CD14-positive monocyte (primary cell): Measurements from ENCODE around the gene DGKB. TPM values are rescaled to one million over a fixed set of nuclear protein-coding genes. Genes with fewer than 3 reads are reported as not detected.

Source experiments
- DNase-seq, 3 donors: peaks; one replicate each; pipeline ENCODE4 v3.0.0-alpha.2; 2011 to 2022
- H2AFZ ChIP-seq: 2 replicates; pipeline ENCODE4 v1.6.0; 2012; ENCODE audit warnings: mild to moderate bottlenecking, low read depth, low read length, inconsistent platforms; ENCODE audit not compliant: insufficient read depth, poor library complexity, severe bottlenecking
- H3K27ac ChIP-seq, 2 donors: 1 replicate in 1 of 2; 2 replicates in 1 of 2; pipeline ENCODE4 v1.5.1; 2012 to 2013; ENCODE audit warnings: low read length in 2 of 2, control low read depth in 1 of 2, inconsistent platforms in 1 of 2, low read depth in 1 of 2, mild to moderate bottlenecking in 1 of 2
- H3K27me3 ChIP-seq, 2 donors: one replicate each; pipeline versions ENCODE4 v1.6.0 to v1.6.1; 2011 to 2013; ENCODE audit warnings: low read length in 2 of 2; ENCODE audit not compliant: control insufficient read depth in 2 of 2, insufficient read depth in 2 of 2
- H3K36me3 ChIP-seq, 2 donors: replicated peaks in 1 of 2; 1 replicate in 1 of 2; 2 replicates in 1 of 2; pipeline versions ENCODE4 v1.5.1 to v1.6.1; 2012 to 2013; ENCODE audit warnings: low read length in 2 of 2, control low read depth in 1 of 2, inconsistent platforms in 1 of 2, mild to moderate bottlenecking in 1 of 2; ENCODE audit not compliant: insufficient read depth in 2 of 2, control insufficient read depth in 1 of 2
- H3K4me1 ChIP-seq, 2 donors: 1 replicate in 1 of 2; 2 replicates in 1 of 2; pipeline versions ENCODE4 v1.5.1 to v1.6.1; 2012 to 2013; ENCODE audit warnings: low read length in 2 of 2, control low read depth in 1 of 2, inconsistent platforms in 1 of 2, mild to moderate bottlenecking in 1 of 2, moderate library complexity in 1 of 2; ENCODE audit not compliant: insufficient read depth in 2 of 2, control insufficient read depth in 1 of 2
- H3K4me2 ChIP-seq: replicated peaks from 2 replicates; pipeline ENCODE3; 2012; ENCODE audit warnings: low read length, moderate library complexity, mild to moderate bottlenecking; ENCODE audit not compliant: poor library complexity, severe bottlenecking; ENCODE audit errors: extremely low read depth
- H3K4me3 ChIP-seq, 3 experiments: fragments of 200-600 bp in 1 of 3; sonication (generic) in 1 of 3; replicated peaks in 1 of 3; 1 replicate in 2 of 3; 2 replicates in 1 of 3; pipeline ENCODE4 v1.5.1; 2011 to 2013; ENCODE audit warnings: low read length in 3 of 3, mild to moderate bottlenecking in 3 of 3, control low read depth in 2 of 3, low read depth in 2 of 3, inconsistent platforms in 1 of 3, moderate library complexity in 1 of 3
- H3K79me2 ChIP-seq: 2 replicates; pipeline ENCODE4 v1.6.0; 2012; ENCODE audit warnings: mild to moderate bottlenecking, control low read depth, inconsistent platforms, low read length, moderate library complexity; ENCODE audit not compliant: insufficient read depth
- H3K9ac ChIP-seq: 2 replicates; pipeline ENCODE4 v1.6.0; 2017; ENCODE audit warnings: low read length, mild to moderate bottlenecking; ENCODE audit not compliant: insufficient read depth, poor library complexity, severe bottlenecking
- H3K9me3 ChIP-seq, 2 donors: replicated peaks in 1 of 2; 1 replicate in 1 of 2; 2 replicates in 1 of 2; pipeline versions ENCODE4 v1.5.1 to v1.6.1; 2012 to 2013; ENCODE audit warnings: low read length in 2 of 2, control low read depth in 1 of 2; ENCODE audit not compliant: control insufficient read depth in 1 of 2, insufficient read depth in 1 of 2
- H4K20me1 ChIP-seq: 2 replicates; pipeline ENCODE4 v1.6.0; 2012; ENCODE audit warnings: mild to moderate bottlenecking, low read length, control low read depth, moderate library complexity; ENCODE audit not compliant: insufficient read depth
- H3K27ac Mint-ChIP-seq, 7 donors: one replicate each; pipeline ENCODE4 v1.8.0; 2020; ENCODE audit warnings: mild to moderate bottlenecking in 7 of 7, mixed read lengths in 7 of 7, moderate library complexity in 6 of 7, inconsistent platforms in 2 of 7
- H3K27me3 Mint-ChIP-seq, 3 donors: one replicate each; pipeline ENCODE4 v1.8.0; 2021 to 2022; ENCODE audit warnings: low read depth in 3 of 3, mild to moderate bottlenecking in 3 of 3, mixed read lengths in 3 of 3, moderate library complexity in 3 of 3, inconsistent platforms in 1 of 3
- H3K36me3 Mint-ChIP-seq, 2 donors: one replicate each; pipeline ENCODE4 v1.8.0; 2020; ENCODE audit warnings: mixed read lengths in 2 of 2, inconsistent platforms in 1 of 2, mild to moderate bottlenecking in 1 of 2
- H3K4me1 Mint-ChIP-seq: one replicate; pipeline ENCODE4 v1.8.0; 2020; ENCODE audit warnings: mild to moderate bottlenecking, mixed read lengths
- H3K4me3 Mint-ChIP-seq, 2 donors: one replicate each; pipeline ENCODE4 v1.8.0; 2020; ENCODE audit warnings: mild to moderate bottlenecking in 2 of 2, mixed read lengths in 2 of 2, moderate library complexity in 1 of 2
- H3K9me3 Mint-ChIP-seq, 7 donors: one replicate each; pipeline ENCODE4 v1.8.0; 2020 to 2022; ENCODE audit warnings: mixed read lengths in 7 of 7, mild to moderate bottlenecking in 6 of 7, moderate library complexity in 6 of 7, inconsistent platforms in 2 of 7
- CTCF ChIP-seq: fragments of 200-600 bp; IDR thresholded peaks from one replicate; pipeline ENCODE4 v1.8.0; 2022; ENCODE audit warnings: antibody characterized with exemption, mild to moderate bottlenecking
- WGBS: methylation state at CpG from one replicate; pipeline ENCODE4 v1.1.5; 2013; ENCODE audit warnings: missing lambda C conversion rate; ENCODE audit not compliant: insufficient coverage; 5-methylcytosine and 5-hydroxymethylcytosine counted together
- intact Hi-C, 2 donors: fragments of 100-400 bp; cut with micrococcal nuclease; formaldehyde crosslinking; loops; one replicate each; pipeline versions ENCODE4 v1.15.0 to v1.15.1; 2023
- polyA plus RNA-seq, 3 donors: library from polyadenylated mRNA; depleted of rRNA in 1 of 3; unstranded in 2 of 3; stranded (reverse) in 1 of 3; fragments of 300-500 nt in 2 of 3; fragments of >200 nt in 1 of 3; fragmentation: Illumina TruSeq in 2 of 3; gene quantifications; 1 replicate in 2 of 3; 2 replicates in 1 of 3; pipeline ENCODE4 v1.2.3, GENCODE V29; 2012 to 2021

Gene DGKB
- polyA plus RNA-seq, 3 donors: not detected

GRCh38 chr7:14766747-14767146 is 135.8 kb downstream of the DGKB start:
- no peaks in the 10 kb centered on the region for H3K36me3 ChIP-seq

GRCh38 chr7:14765731-14766130 is 136.8 kb downstream of the DGKB start:
- intact Hi-C loops: no loop called here
- H3K4me3 Mint-ChIP-seq: no peak overlapping the region

More at GRCh38 chr7:14766747-14767146, 135.8 kb downstream of the DGKB start:
- H3K4me2 ChIP-seq: no peak overlapping the region
- H3K4me3 ChIP-seq: no peak overlapping the region
- no peak overlapping the region for H3K9ac ChIP-seq
- no peaks in the 10 kb centered on the region for H3K4me1 Mint-ChIP-seq
- H3K27me3 Mint-ChIP-seq: peaks cover 0 to 2% (median 0%) of the 10 kb centered on the region in 3 donors
- H3K9me3 Mint-ChIP-seq: peaks cover 0 to 5% (median under 1%) of the 10 kb centered on the region in 7 donors
- no peak overlapping the region for H2AFZ ChIP-seq
- no peaks in the 10 kb centered on the region for H3K36me3 Mint-ChIP-seq
- DNase-seq: no peak
- no peaks in the 10 kb centered on the region for H3K79me2 ChIP-seq
- H3K27ac ChIP-seq: no peak overlapping the region
- H3K27ac Mint-ChIP-seq: no peak overlapping the region
- no peaks in the 10 kb centered on the region for H3K27me3 ChIP-seq
- no peaks in the 10 kb centered on the region for H4K20me1 ChIP-seq
- intact Hi-C loops: no loop called here
- peaks cover 4 to 7% of the 10 kb centered on the region in 2 donors for H3K9me3 ChIP-seq
- no peak overlapping the region for H3K4me3 Mint-ChIP-seq
- H3K4me1 ChIP-seq: no peaks in the 10 kb centered on the region
- TF ChIP-seq CTCF: no peak

More at GRCh38 chr7:14765731-14766130, 136.8 kb downstream of the DGKB start:
- no peaks in the 10 kb centered on the region for H3K79me2 ChIP-seq
- no peak overlapping the region for H2AFZ ChIP-seq
- H3K36me3 ChIP-seq: no peaks in the 10 kb centered on the region
- H3K4me1 ChIP-seq: no peaks in the 10 kb centered on the region
- no peak overlapping the region for H3K9ac ChIP-seq
- H3K27me3 ChIP-seq: no peaks in the 10 kb centered on the region
- H3K27me3 Mint-ChIP-seq: no peaks in the 10 kb centered on the region
- no peaks in the 10 kb centered on the region for H4K20me1 ChIP-seq
- DNase-seq: no peak
- TF ChIP-seq CTCF: no peak
- H3K4me3 ChIP-seq: no peak overlapping the region
- peaks cover 6 to 8% of the 10 kb centered on the region in 2 donors for H3K9me3 ChIP-seq
- no CpG with 5 or more reads among the region's 2 CpGs for WGBS
- peaks cover 0 to 8% (median 2%) of the 10 kb centered on the region in 7 donors for H3K9me3 Mint-ChIP-seq
- H3K27ac ChIP-seq: no peak overlapping the region
- H3K4me1 Mint-ChIP-seq: no peaks in the 10 kb centered on the region
- no peak overlapping the region for H3K27ac Mint-ChIP-seq
- no peaks in the 10 kb centered on the region for H3K36me3 Mint-ChIP-seq
- H3K4me2 ChIP-seq: no peak overlapping the region
